ENCODE results near the gene KLHL29.

KLHL29 gene

GRCh38 chr2:23697256-23698075 lies 312.5 kb downstream of the KLHL29 start:
- no peak for DNase-seq

- no peak for DNase-seq
These were observed 313.2 kb downstream of the KLHL29 start for GRCh38 chr2:23698116-23698693.

DNA sequence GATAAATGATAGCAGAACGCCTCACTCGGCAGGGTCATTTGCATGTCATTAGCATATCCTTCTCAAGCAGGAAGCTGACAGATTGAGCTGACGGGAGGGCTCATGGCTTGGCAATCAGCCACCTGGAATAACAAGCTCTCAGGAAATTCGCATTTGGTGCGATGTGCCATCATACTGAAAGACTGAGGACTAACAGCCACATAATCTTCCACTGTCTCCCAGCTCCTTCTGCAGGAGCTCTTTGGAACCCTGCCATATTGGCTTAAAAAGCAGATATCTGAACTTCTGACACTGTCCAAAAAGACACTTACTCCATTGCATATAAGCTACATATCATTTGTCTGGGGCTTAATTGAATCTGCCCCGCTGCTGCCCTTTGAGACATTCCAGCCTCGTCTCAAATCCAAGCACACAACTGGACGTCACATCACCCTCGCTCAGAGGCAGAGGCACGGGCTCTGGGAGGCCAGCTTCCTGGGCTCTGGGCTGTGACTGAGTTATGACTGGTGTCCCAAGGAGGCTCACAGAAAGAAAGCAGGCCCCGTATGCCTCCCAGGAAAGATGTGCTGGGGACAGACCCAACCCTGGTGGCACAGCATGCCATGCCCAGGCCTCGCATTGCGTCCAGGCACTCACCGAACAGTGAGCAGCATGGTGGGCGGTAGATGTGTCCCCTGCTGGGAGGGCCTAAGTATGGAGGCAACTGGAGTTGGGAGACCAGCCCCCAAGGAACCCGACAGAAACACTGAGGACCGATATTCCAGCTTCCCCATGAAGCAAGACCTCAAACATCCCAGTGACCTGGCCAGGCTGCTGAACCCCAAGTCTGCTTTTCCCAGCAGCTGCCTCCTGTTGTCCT lies 314.0 kb downstream of the KLHL29 start:
- no peak for DNase-seq

DNA sequence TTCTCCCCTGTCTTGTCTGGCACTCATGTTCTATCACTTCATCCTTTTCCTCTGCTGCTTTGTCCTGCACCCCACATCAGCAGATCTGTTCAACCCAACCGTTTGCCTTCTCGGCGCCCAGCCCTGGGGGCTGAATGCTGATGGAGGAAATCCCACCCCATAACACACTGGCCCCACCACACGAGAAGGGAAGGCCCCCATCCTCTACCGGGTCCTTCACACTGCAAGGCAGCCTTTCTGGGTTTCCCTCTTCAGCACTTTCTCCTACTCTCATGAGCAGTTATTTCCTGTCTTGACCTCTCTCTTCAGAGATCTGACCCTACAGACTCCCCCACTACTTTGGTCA lies 314.6 kb downstream of the KLHL29 start:
- no peak for DNase-seq

GRCh38 chr2:23700627-23701026 lies 315.6 kb downstream of the KLHL29 start:
- DNase-seq = no peak

- no peak for DNase-seq
These were observed 318.1 kb downstream of the KLHL29 start for GRCh38 chr2:23703037-23703582.

DNA sequence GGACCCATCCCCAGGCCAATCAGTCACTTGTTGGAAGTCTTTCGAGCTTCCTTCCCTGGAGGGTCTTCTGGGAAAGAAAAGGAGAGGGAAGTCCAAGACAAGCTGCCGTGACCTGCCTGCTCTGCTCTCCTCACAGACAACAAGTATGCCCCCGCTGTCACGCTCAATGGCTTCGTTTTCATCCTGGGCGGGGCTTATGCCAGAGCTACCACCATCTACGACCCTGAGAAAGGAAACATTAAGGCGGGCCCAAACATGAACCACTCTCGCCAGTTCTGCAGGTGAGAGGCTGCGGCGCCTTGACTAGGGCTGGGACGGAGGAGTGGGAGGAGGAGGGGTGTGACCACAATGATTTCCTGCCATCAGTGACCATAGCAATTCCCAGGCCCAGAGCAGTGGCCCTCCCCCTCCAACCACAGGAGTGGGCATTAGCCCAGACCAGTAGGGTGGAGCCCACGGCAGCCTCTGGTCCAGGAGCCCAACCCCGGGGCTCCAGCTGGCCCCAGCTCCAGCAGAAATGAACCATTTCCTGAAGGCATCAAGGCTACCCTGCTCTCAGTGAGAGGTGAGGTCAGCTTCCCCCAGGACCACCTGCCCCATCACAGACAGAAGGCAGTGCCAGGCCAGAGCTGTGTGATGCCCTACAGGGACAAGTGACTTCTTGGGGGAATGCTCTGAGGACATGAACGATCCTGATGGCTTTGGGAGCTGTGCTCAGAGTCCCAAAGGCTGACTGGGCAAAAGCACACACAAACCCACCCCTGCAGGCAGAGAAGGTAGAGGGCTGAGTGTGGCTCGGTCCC lies 318.8 kb downstream of the KLHL29 start:
- no peak for DNase-seq

- DNase-seq = no peak
These were observed 321.0 kb downstream of the KLHL29 start for GRCh38 chr2:23705771-23706612.

- no peak for DNase-seq
These were observed 321.7 kb downstream of the KLHL29 start for GRCh38 chr2:23706613-23707078.

DNA sequence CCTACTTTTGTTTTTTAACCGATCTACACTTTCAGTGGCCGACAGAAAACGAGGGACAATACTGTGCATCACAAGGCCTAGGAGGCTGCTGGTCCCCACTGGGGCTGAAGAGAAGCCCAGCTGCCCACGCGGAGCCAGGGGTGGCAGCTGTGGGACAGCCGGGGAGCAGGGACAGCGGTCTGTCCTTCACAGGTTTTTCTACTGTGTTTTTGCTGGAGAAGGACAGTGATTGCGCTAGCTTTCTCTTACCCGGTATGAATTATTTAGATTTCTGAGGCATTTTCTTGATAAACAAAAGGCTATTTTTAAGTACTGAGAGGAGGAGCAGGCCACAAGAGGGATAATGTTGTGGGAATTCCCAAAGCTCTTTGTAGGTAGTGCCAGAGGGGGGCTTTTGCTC lies 322.1 kb downstream of the KLHL29 start:
- no peak for DNase-seq

- DNase-seq = no peak
These were observed 323.8 kb downstream of the KLHL29 start for GRCh38 chr2:23708771-23709170.

- no peak for DNase-seq
These were observed 324.3 kb downstream of the KLHL29 start for GRCh38 chr2:23709311-23709710.

DNA sequence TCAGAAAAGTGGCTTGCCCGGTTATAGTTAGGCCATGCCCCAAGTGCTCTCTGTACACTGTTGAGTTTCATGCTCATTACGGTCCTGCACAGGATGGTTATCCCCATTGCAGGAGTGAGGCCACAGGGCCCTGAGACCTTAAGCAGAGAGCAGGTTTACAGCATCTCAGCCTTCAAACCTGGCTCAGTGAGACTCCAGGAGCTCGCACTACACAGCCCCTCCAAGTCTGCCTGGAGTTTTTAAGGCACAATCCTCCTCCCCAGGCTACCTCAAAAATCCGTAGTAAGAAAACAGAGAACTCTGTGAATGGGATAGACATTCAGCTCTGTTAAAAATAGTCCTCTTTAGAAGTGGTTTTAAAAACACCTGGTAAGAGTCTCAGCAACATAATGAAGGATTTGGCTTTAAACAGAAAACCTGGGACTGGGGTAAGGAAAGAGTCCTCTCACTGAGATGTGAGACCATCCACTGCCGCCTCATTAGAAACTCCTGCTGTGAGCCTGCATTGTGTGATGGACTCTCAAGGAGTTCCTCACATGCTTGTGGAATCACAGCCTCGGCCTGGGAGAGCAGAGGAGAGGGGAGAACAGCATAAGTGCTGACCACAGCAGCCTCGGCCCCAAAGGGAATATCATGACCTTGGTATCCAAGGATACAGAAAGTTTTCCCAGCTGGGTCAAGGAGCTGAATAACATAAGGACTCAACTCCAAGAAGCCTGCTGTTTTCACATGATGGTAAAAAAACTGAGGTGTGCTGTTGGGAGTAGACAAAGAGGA lies 327.2 kb downstream of the KLHL29 start:
- DNase-seq = no peak

GRCh38 chr2:23712756-23713151 lies 327.8 kb downstream of the KLHL29 start:
- no peak for DNase-seq

DNA sequence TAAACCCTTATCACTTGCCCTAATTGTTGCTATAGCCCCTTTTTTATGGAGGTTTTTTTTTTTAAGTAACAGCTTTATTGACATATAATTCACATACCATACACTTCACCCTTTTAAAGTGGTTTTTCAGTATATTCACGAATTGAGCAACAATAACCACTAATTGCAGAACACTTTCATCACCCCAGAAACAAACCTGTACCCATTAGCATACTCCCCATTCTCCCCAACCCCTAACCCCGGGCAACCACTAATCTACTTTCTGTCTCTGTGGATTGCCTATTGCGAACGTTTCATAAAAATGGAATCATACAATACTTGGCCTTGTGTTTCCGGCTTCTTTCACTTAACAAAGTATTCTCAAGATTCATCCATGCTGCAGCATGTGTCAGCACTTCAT lies 328.4 kb downstream of the KLHL29 start:
- DNase-seq = no peak

DNA sequence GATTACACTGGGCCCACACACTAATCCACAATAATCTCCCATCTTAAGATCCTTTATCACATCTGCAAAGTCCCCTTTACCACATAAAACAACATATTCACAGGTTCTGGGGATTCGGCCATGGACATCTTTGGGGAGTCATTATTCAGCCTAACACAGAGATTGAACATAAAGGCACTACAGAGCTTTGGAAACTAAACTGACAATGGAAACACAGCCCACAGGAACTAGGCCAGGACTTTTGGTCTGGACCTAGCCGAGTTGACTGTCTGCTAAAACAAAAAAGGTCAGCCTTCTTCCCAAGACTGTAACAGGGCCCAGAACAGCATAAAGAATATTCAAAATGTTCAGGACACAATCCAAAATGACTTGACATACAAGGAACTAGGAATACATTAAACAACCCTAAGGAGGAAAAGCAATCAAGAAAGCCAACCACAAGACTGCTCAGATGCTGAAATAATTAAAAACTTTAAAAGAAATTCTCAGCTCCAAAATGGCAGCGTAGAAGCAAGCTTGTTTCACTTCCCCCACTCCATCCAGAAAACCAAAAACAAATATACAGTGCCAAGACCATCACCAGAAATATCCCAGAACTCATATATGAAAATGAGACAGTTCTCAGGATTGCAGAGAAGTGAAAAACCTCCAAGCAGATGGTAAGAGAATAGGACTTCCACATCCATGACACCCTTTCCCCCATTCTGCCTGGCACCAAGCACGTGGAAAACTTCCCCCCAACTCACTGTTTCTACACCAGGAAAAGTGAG lies 334.1 kb downstream of the KLHL29 start:
- no peak for DNase-seq

DNA sequence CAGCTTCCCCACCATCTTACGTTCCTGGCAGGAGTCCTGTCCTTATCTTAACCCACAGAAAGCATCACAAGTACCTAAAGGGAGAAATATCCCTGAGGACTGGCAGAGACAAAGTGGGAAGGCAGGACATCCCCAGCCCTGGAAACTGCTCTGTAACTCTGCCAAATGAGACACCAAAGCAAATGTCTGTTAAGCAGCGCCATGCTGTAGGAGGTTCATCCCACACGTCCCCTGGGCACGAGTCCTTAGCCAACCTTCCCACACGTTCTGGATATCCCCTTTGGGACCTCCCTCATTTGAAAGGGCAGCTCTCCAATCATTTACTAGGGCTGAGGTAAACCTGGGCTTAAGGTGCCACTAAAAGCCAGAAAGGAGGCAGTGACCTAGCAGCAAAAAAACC lies 334.7 kb downstream of the KLHL29 start:
- DNase-seq = no peak

DNA sequence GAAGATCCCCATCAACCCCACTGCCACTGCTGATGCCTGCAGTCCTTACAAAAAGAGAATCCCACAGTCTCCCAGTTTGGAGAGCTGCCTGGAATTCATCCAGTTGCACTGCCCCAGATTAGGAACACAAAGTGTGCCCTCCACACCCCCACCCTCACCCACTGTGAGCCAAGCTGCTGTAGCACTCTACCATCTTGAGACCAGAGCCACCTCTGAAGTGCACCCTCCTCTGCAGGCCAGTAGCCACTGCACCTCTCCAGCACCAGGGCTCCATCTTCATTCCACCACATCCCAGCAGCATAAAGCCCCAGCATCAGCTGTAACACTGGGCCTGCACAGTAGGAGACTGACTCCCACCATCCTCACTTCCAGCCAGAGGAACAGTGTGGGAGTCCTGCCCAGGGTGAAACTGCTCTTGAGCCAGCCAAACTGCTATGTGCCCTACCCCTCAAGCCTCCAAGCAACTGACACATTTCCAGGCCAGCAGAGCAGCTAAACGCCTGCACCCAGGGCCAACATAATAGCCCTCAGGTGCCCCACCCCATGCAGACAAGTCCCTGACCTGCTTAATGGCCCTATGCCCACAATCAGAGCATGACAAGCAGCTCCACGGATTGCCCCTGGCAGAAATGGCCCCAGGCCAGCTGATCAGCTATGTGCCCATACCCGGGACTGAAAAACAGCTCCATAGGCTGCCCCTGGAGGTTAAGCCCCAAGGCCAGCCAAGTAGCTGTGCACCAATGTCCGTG lies 335.9 kb downstream of the KLHL29 start:
- no peak for DNase-seq

DNA sequence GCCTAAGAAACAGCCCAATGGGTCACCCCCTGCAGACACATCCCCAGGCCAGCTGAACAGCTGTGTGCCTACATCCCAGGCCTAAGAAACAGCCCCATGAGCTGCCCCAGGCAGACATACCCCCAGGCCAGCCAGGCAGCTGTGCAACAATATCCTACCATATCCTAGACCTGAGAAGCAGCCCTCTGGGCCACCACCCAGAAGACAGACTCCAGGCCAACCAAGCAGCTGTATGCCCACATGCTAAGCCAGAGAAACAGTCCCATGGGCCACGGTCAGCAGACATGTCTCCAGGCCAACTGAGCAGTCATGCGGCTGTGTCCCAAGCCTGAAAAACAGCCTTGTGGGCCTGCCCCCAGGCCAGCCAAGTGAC lies 336.5 kb downstream of the KLHL29 start:
- DNase-seq = no peak
